Body of pancreas (tissue), 4 donors: Measurements from ENCODE around the gene RASAL1.

Experiments
- CTCF ChIP-seq, 7 experiments: fragments of 450-650 bp in 4 of 7; fragments of 200-600 bp in 3 of 7; sonication (generic) in 3 of 7; IDR thresholded peaks; one replicate each; pipeline ENCODE4 v1.5.1; 2016 to 2019; ENCODE audit warnings: antibody characterized with exemption in 7 of 7
- POLR2A ChIP-seq, 3 donors: fragments of 450-650 bp; IDR thresholded peaks; one replicate each; pipeline ENCODE4 v1.6.1; 2016; ENCODE audit warnings: antibody characterized with exemption in 3 of 3, mild to moderate bottlenecking in 2 of 3

DNA sequence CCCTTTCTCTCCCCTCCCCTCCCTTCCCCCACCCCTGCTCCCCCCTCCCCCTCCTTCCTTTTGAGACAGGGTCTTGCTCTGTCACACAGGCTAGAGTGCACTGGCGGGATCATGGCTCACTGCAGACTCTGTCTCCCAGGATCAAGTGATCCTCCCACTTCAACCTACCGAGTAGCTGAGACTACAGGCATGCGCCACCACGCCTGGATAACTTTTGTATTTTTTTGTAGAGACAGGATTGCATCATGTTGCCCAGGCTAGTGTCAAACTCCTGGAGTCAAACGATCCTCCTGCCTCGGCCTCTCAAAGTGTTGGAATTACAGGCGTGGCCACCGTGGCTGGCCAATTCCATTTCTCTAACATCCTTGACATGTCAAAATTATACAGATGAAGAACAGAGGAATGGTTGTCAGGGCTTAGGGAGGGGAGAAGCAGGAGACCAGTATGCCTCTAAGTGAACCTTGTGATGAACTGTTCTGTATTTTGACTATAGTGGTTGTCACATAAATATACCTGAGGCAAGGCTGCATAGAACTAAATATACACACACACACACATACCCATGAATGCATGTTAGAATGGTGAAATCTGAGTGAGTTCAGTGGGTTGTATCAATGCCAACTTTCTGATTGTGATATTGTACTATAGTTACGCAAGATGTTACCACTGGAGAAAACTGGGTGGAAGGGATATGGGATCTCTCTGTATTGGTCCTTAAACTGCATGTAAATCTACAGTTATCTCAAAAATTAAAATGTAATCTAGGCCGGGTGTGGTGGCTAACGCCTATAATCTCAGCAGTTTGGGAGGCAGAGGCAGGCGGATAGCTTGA, 10.4 kb upstream of the RASAL1 start:
- no peak for TF ChIP-seq POLR2A (IDR thresholded peaks at IDR 0.05)
- no peak for TF ChIP-seq CTCF (IDR thresholded peaks at IDR 0.05)
